Measurements from ENCODE around the gene GPR84.

GRCh38 chr12:54392485-54393206 lies 28.4 kb upstream of the GPR84 start:
- TF ChIP-seq, protein P1, sequence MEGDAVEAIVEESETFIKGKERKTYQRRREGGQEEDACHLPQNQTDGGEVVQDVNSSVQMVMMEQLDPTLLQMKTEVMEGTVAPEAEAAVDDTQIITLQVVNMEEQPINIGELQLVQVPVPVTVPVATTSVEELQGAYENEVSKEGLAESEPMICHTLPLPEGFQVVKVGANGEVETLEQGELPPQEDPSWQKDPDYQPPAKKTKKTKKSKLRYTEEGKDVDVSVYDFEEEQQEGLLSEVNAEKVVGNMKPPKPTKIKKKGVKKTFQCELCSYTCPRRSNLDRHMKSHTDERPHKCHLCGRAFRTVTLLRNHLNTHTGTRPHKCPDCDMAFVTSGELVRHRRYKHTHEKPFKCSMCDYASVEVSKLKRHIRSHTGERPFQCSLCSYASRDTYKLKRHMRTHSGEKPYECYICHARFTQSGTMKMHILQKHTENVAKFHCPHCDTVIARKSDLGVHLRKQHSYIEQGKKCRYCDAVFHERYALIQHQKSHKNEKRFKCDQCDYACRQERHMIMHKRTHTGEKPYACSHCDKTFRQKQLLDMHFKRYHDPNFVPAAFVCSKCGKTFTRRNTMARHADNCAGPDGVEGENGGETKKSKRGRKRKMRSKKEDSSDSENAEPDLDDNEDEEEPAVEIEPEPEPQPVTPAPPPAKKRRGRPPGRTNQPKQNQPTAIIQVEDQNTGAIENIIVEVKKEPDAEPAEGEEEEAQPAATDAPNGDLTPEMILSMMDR (conservative IDR thresholded peaks at IDR 0.05; ENCODE audit: low read depth in 2 of 2), result no peak
- TF ChIP-seq CREB1 (CRISPR knock-in tag; IDR thresholded peaks at IDR 0.05; ENCODE audit: low read depth), result no peak
- no peak for TF ChIP-seq NANOG (IDR thresholded peaks at IDR 0.05; ENCODE audit: borderline replicate concordance)
- no peak for TF ChIP-seq REST (IDR thresholded peaks at IDR 0.05; ENCODE audit: unreplicated experiment)
- TF ChIP-seq EZH2 (IDR thresholded peaks at IDR 0.05; ENCODE audit: low read depth, unreplicated experiment), result no peak
- TF ChIP-seq POLR2AphosphoS5 (IDR thresholded peaks at IDR 0.05; ENCODE audit: low read depth), result no peak
- no peak for TF ChIP-seq JUNB (IDR thresholded peaks at IDR 0.05; ENCODE audit: unreplicated experiment)
